Measurements from ENCODE around the gene DIPK1B.

DNA sequence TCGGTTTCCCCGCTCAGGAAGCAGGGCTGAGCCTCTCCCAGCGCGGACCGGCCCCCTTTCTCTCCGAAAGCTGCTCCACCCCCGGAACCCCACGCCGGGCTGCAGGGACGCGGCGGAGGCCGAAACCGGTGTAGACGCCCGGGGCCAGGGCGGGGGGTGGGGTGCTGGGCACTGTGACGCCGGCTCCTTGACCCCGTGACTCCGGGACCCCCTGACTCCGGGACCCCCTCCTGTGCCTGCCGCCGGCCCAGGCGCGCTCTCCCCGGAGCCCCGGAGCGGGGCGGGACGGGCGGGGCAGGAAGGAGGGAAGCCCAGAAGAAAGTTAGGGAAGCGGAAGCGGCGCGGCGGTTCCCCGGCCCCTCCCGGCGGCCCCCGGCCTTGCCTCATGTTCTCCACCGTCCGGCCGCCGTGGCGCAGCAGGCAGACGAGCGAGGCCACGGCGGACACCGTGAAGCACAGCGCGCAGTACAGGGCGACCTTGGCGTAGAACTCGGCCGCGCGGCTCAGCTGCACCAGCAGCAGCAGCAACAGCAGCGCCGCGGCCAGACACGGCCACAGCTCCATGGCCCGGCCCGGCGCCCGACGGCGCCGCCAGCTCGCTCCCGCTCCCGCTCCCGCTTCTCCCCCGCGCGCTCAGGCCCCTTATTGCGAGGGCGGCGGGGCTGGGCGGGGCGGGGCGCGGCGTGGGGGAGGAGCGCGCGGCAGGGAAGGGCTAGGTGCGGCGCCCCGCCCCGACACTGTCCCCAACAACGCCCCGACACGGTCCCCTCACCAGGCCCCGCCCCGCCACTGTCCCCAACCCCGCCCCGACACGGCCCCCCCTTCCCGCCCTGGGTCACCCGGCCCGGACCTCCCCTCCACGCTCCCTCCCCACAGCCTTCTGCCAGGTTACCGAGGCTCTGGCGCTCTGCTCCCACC, 25.3 kb upstream of the DIPK1B start, which contains the start of gene AGPAT2:
- TF ChIP-seq ZBTB17 (tag by site-specific recombination; IDR thresholded peaks at IDR 0.05) (no peak), KLF8 (tag by site-specific recombination; IDR thresholded peaks at IDR 0.05) (peak; percentile 78; the same call in 1 of the 2 replicates)
- TF ChIP-seq, protein P1, sequence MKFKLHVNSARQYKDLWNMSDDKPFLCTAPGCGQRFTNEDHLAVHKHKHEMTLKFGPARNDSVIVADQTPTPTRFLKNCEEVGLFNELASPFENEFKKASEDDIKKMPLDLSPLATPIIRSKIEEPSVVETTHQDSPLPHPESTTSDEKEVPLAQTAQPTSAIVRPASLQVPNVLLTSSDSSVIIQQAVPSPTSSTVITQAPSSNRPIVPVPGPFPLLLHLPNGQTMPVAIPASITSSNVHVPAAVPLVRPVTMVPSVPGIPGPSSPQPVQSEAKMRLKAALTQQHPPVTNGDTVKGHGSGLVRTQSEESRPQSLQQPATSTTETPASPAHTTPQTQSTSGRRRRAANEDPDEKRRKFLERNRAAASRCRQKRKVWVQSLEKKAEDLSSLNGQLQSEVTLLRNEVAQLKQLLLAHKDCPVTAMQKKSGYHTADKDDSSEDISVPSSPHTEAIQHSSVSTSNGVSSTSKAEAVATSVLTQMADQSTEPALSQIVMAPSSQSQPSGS (tag by site-specific recombination; IDR thresholded peaks at IDR 0.05; ENCODE audit: low read depth): no peak

Data from HEK293 (cell line).